ENCODE results near the gene CARMIL1.

Gene CARMIL1

GRCh38 chr6:25469797-25470388, 190.7 kb downstream of the CARMIL1 start:
- Histone ChIP-seq H3K4me3 (ENCODE audit: low read depth, low read length) (no peak overlapping the region), H3K9me3 (ENCODE audit: severe bottlenecking) (no peaks in the 10 kb centered on the region), H3K36me3 (no peaks in the 10 kb centered on the region), H3K27me3 (ENCODE audit: insufficient read depth, low read depth, severe bottlenecking) (no peaks in the 10 kb centered on the region), H3K27ac (no peak overlapping the region)
- no peak for TF ChIP-seq CTCF (IDR thresholded peaks at IDR 0.05; ENCODE audit: low read depth, low read length)
- no peak for DNase-seq

- no peaks in the 10 kb centered on the region for H3K9me3 ChIP-seq (ENCODE audit: severe bottlenecking)
- no peak overlapping the region for H3K27ac ChIP-seq
- DNase-seq = peak; percentile 70
- H3K27me3 ChIP-seq (ENCODE audit: insufficient read depth, low read depth, severe bottlenecking) = no peaks in the 10 kb centered on the region
- no peak overlapping the region for H3K4me3 ChIP-seq (ENCODE audit: low read depth, low read length)
- no peaks in the 10 kb centered on the region for H3K36me3 ChIP-seq
- TF ChIP-seq CTCF (IDR thresholded peaks at IDR 0.05; ENCODE audit: low read depth, low read length) = peak; percentile 60
Observed at GRCh38 chr6:25472306-25472705, 193.1 kb downstream of the CARMIL1 start.

GRCh38 chr6:25472906-25473305, 193.7 kb downstream of the CARMIL1 start:
- H3K36me3 ChIP-seq = no peaks in the 10 kb centered on the region
- H3K27me3 ChIP-seq (ENCODE audit: insufficient read depth, low read depth, severe bottlenecking) = no peaks in the 10 kb centered on the region
- DNase-seq = no peak
- H3K4me3 ChIP-seq (ENCODE audit: low read depth, low read length) = no peak overlapping the region
- no peak for TF ChIP-seq CTCF (IDR thresholded peaks at IDR 0.05; ENCODE audit: low read depth, low read length)
- no peak overlapping the region for H3K27ac ChIP-seq
- no peaks in the 10 kb centered on the region for H3K9me3 ChIP-seq (ENCODE audit: severe bottlenecking)

GRCh38 chr6:25473447-25473846, 194.3 kb downstream of the CARMIL1 start:
- TF ChIP-seq CTCF (IDR thresholded peaks at IDR 0.05; ENCODE audit: low read depth, low read length) = no peak
- H3K27ac ChIP-seq = no peak overlapping the region
- no peaks in the 10 kb centered on the region for H3K36me3 ChIP-seq
- H3K4me3 ChIP-seq (ENCODE audit: low read depth, low read length) = no peak overlapping the region
- H3K27me3 ChIP-seq (ENCODE audit: insufficient read depth, low read depth, severe bottlenecking) = no peaks in the 10 kb centered on the region
- DNase-seq = no peak
- no peaks in the 10 kb centered on the region for H3K9me3 ChIP-seq (ENCODE audit: severe bottlenecking)

- no peak for DNase-seq
- Histone ChIP-seq H3K4me3 (ENCODE audit: low read depth, low read length) (no peak overlapping the region), H3K36me3 (no peaks in the 10 kb centered on the region), H3K27me3 (ENCODE audit: insufficient read depth, low read depth, severe bottlenecking) (no peaks in the 10 kb centered on the region), H3K9me3 (ENCODE audit: severe bottlenecking) (no peaks in the 10 kb centered on the region), H3K27ac (no peak overlapping the region)
- no peak for TF ChIP-seq CTCF (IDR thresholded peaks at IDR 0.05; ENCODE audit: low read depth, low read length)
Observed at GRCh38 chr6:25476126-25476525, 197.0 kb downstream of the CARMIL1 start.

GRCh38 chr6:25477006-25477590, 197.9 kb downstream of the CARMIL1 start:
- Histone ChIP-seq H3K36me3 (no peaks in the 10 kb centered on the region), H3K9me3 (ENCODE audit: severe bottlenecking) (no peaks in the 10 kb centered on the region), H3K27me3 (ENCODE audit: insufficient read depth, low read depth, severe bottlenecking) (no peaks in the 10 kb centered on the region), H3K4me3 (ENCODE audit: low read depth, low read length) (no peak overlapping the region), H3K27ac (no peak overlapping the region)
- DNase-seq = no peak
- TF ChIP-seq CTCF (IDR thresholded peaks at IDR 0.05; ENCODE audit: low read depth, low read length) = no peak
